Stimulated activated CD8-positive, alpha-beta memory T cell treated with anti-CD3 and anti-CD28 coated beads, Interleukin-7, amount 100 ng/mL, for 24 hours (primary cell): ENCODE measurements around the gene TPO.
A peak's percentile ranks its signal among the peaks of the same experiment; 100 is the strongest.

Experiments used
- DNase-seq: peaks from one replicate; pipeline ENCODE4 v3.0.0-alpha.2; 2020; ENCODE audit warnings: low read depth

TPO gene

GRCh38 chr2:1527153-1527992 lies 114.1 kb downstream of the TPO start:
- DNase-seq, result no peak

- DNase-seq, result no peak
These were observed 115.2 kb downstream of the TPO start for GRCh38 chr2:1528273-1529064.

- DNase-seq, result no peak
These were observed 125.4 kb downstream of the TPO start for GRCh38 chr2:1538663-1539062.

GRCh38 chr2:1539441-1539840 lies 126.2 kb downstream of the TPO start:
- DNase-seq, result no peak

- DNase-seq, result no peak
These were observed 126.7 kb downstream of the TPO start for GRCh38 chr2:1539973-1540372.

- DNase-seq, result no peak
These were observed 127.2 kb downstream of the TPO start for GRCh38 chr2:1540481-1540880.

- no peak for DNase-seq
These were observed 127.8 kb downstream of the TPO start for GRCh38 chr2:1541040-1541439.

GRCh38 chr2:1541819-1542475 lies 128.7 kb downstream of the TPO start:
- no peak for DNase-seq

- DNase-seq, result no peak
These were observed 129.7 kb downstream of the TPO start for GRCh38 chr2:1542971-1543370.

GRCh38 chr2:1543776-1544477 lies 130.7 kb downstream of the TPO start:
- DNase-seq, result no peak

- DNase-seq, result no peak
These were observed 131.3 kb downstream of the TPO start for GRCh38 chr2:1544478-1545069.

- DNase-seq, result no peak
These were observed 132.8 kb downstream of the TPO start for GRCh38 chr2:1546023-1546591.

- DNase-seq, result no peak
These were observed 133.6 kb downstream of the TPO start for GRCh38 chr2:1546901-1547300.

- DNase-seq, result no peak
These were observed 135.8 kb downstream of the TPO start for GRCh38 chr2:1548910-1549673.

GRCh38 chr2:1550076-1550475 lies 136.8 kb downstream of the TPO start:
- no peak for DNase-seq

- peak; percentile 37 for DNase-seq
These were observed 137.5 kb downstream of the TPO start for GRCh38 chr2:1550658-1551316.

GRCh38 chr2:1551905-1552304 lies 138.6 kb downstream of the TPO start:
- no peak for DNase-seq

GRCh38 chr2:1552611-1553010 lies 139.3 kb downstream of the TPO start:
- DNase-seq, result no peak

GRCh38 chr2:1553671-1554295 lies 140.5 kb downstream of the TPO start:
- DNase-seq, result no peak

- no peak for DNase-seq
These were observed 143.0 kb downstream of the TPO start for GRCh38 chr2:1556286-1556685.
